B cell (primary cell): ENCODE results near the gene TMCO6.

ENCODE experiments used
- EZH2 ChIP-seq: IDR thresholded peaks from 2 replicates; pipeline ENCODE4 v1.6.1; 2012; ENCODE audit warnings: borderline replicate concordance, low read depth, mild to moderate bottlenecking, moderate library complexity, low read length; ENCODE audit not compliant: insufficient read depth, poor library complexity, severe bottlenecking
- TF ChIP-seq, protein P1 (sequence below): fragments of 200-600 bp; IDR thresholded peaks from one replicate; pipeline ENCODE4 v1.8.0; 2022; ENCODE audit warnings: antibody characterized with exemption, mild to moderate bottlenecking

DNA sequence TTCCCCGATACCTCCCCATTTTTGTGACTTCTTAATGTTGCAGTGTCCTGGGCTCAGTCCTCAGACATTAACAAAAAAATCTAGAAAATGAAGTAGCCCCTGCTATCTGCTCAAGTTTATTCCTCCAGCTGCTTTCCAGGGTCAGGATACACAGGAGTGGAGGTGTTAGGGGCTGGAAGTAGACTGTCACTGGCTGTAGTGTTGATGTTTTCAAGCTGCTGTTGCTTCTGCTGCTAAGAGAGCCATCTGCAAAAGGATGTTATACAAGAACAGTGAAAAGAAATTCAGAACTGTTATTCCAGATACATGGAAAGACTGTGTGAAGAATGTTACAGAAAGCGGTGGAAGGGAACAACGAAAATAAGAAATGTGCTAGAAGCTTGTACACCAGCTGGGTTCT is 16.9 kb upstream of the TMCO6 start:
- TF ChIP-seq, protein P1, sequence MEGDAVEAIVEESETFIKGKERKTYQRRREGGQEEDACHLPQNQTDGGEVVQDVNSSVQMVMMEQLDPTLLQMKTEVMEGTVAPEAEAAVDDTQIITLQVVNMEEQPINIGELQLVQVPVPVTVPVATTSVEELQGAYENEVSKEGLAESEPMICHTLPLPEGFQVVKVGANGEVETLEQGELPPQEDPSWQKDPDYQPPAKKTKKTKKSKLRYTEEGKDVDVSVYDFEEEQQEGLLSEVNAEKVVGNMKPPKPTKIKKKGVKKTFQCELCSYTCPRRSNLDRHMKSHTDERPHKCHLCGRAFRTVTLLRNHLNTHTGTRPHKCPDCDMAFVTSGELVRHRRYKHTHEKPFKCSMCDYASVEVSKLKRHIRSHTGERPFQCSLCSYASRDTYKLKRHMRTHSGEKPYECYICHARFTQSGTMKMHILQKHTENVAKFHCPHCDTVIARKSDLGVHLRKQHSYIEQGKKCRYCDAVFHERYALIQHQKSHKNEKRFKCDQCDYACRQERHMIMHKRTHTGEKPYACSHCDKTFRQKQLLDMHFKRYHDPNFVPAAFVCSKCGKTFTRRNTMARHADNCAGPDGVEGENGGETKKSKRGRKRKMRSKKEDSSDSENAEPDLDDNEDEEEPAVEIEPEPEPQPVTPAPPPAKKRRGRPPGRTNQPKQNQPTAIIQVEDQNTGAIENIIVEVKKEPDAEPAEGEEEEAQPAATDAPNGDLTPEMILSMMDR = no peak
- TF ChIP-seq EZH2 = no peak
